Measurements from ENCODE around the gene TEPSIN. TPM values are rescaled to one million over a fixed set of nuclear protein-coding genes. Genes with fewer than 3 reads are reported as not detected.

TEPSIN gene
- total RNA-seq, 1 experiment from 2014 or later: 20.4 TPM

DNA sequence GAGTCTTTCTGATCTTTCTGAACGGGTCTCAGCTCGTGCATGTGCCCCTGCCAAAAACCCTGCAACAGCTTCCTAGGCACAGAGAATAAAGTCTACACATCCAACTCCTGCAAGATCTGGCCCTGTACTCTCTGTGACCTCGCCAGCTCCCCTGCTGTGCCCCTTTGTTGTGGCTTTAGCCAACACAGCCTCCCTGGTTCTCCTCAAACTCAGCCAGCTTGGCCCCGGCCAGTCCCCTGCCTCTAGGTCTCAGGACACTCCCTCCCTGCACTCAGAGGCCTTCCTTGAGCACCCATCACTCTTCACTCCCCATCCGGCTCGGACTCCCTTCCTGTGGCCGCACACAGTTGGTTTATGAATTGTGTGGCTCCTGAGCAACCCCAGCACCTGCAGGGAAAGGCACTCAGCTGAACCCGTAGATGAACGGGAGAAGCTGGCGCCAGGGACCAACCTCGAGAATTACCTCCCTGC, 17.4 kb downstream of the TEPSIN start:
- Histone ChIP-seq H3K27ac (no peak overlapping the region), H3K36me3 (peaks cover 18% of the 10 kb centered on the region; the same call in 1 of the 2 replicates), H3K9me3 (replicated peaks) (no peaks in the 10 kb centered on the region), H3K4me1 (replicated peaks) (peaks cover 19% of the 10 kb centered on the region), H3K27me3 (replicated peaks) (no peaks in the 10 kb centered on the region), H3K4me3 (peak overlapping the region; percentile 80)
- no peak for DNase-seq (ENCODE audit: low read depth in 1 of 2, low spot score in 2 of 2)

- Histone ChIP-seq H3K27ac (no peak overlapping the region), H3K4me1 (replicated peaks) (peaks cover 19% of the 10 kb centered on the region), H3K36me3 (peaks cover 18% of the 10 kb centered on the region; the same call in 1 of the 2 replicates), H3K9me3 (replicated peaks) (no peaks in the 10 kb centered on the region), H3K4me3 (no peak overlapping the region), H3K27me3 (replicated peaks) (no peaks in the 10 kb centered on the region)
- DNase-seq (ENCODE audit: low read depth in 1 of 2, low spot score in 2 of 2): no peak
These were observed 19.2 kb downstream of the TEPSIN start for GRCh38 chr17:81219476-81220180.

DNA sequence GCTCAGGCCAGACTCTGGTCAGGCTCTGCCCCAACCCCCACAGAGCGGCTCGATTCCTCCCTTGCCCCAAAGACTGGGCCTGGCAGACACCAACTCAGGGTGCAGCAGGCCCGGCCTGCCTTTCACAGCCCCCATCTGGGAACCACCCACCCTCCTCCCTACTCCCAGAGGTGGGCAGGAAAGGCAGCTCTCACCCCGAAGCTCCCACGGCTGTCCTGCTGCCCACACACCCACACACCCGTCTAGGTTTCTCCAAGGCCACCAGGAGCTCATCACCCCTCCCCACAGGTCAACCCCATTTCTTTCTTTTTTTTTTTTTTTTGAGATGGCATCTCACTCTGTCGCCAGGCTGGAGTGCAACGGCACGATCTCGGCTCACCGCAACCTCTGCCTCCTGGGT, 19.9 kb downstream of the TEPSIN start:
- Histone ChIP-seq H3K27ac (no peak overlapping the region), H3K36me3 (peaks cover 18% of the 10 kb centered on the region; the same call in 1 of the 2 replicates), H3K27me3 (replicated peaks) (no peaks in the 10 kb centered on the region), H3K9me3 (replicated peaks) (no peaks in the 10 kb centered on the region), H3K4me3 (no peak overlapping the region), H3K4me1 (replicated peaks) (peaks cover 19% of the 10 kb centered on the region)
- DNase-seq (ENCODE audit: low read depth in 1 of 2, low spot score in 2 of 2): no peak

DNA sequence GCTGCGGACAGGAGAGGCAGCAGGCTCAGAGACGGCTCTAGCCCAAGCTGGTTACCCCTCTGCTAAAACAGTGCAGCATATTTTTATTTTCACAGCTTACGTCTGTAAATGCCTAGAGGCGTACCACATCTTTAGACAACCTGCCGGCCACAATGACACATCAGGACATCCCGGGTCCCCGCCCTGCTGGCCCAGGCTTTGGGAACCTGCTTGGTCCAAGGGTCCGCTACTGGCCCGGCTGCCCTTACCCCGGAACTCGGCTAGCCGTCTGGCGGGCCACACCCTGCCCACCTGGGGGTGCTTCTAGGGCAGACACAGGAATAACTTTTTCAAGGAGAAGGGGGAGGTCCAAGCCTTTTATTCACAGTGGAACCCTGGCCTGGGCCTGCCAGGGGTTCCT, 20.4 kb downstream of the TEPSIN start:
- H3K9me3 ChIP-seq (replicated peaks): no peaks in the 10 kb centered on the region
- no peak overlapping the region for H3K27ac ChIP-seq
- DNase-seq (ENCODE audit: low read depth in 1 of 2, low spot score in 2 of 2): no peak
- peaks cover 16% of the 10 kb centered on the region for H3K4me1 ChIP-seq (replicated peaks)
- no peaks in the 10 kb centered on the region for H3K27me3 ChIP-seq (replicated peaks)
- H3K36me3 ChIP-seq: peaks cover 18% of the 10 kb centered on the region; the same call in 1 of the 2 replicates
- H3K4me3 ChIP-seq: no peak overlapping the region

DNA sequence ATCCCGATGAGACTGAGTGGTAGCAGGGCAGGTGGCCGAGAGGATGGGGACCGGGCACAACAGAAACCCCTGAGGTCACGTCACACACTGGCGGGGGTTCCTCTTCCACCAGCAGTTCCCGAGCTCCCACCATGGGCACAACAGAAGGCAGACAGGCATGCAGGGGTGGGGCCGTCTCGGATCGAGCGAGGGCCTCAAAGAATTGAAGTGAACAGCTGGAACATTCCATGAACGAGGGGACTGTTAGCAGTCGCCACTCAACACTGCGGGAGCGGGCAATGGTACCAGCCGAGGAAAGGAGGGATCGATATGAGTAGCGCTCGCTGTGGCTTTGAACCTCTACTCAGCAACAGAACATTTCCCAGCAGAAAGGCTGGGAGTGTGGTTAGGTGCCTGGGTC, 21.4 kb downstream of the TEPSIN start:
- H3K4me1 ChIP-seq (replicated peaks): peaks cover 13% of the 10 kb centered on the region
- H3K9me3 ChIP-seq (replicated peaks): no peaks in the 10 kb centered on the region
- no peaks in the 10 kb centered on the region for H3K27me3 ChIP-seq (replicated peaks)
- H3K4me3 ChIP-seq: no peak overlapping the region
- no peak overlapping the region for H3K27ac ChIP-seq
- no peak for DNase-seq (ENCODE audit: low read depth in 1 of 2, low spot score in 2 of 2)
- H3K36me3 ChIP-seq: peaks cover 18% of the 10 kb centered on the region; the same call in 1 of the 2 replicates

GRCh38 chr17:81213978-81214377, 24.9 kb downstream of the TEPSIN start:
- Histone ChIP-seq H3K36me3 (peaks cover 8% of the 10 kb centered on the region; the same call in 1 of the 2 replicates), H3K9me3 (replicated peaks) (no peaks in the 10 kb centered on the region), H3K27ac (no peak overlapping the region), H3K4me1 (replicated peaks) (no peaks in the 10 kb centered on the region), H3K4me3 (no peak overlapping the region), H3K27me3 (replicated peaks) (no peaks in the 10 kb centered on the region)
- DNase-seq (ENCODE audit: low read depth in 1 of 2, low spot score in 2 of 2): no peak

DNA sequence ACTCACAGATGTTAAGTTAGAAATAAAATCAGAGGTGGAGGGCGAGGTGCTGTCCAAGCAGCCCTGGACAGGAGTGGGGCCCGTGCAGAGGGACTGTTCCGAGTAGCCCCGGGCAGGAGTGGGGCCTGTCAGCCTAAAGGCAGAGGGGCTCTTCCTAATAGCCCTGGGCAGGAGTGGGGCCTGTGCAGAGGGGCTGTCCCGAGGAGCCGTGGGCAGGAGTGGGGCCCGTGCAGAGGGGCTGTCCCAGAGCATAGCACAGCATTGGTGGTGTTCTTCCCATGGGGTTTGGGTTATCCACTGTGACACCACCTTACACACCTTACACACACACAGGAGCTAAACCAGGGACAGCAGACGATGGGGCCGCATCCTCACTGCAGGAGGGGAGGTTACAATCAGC, 26.5 kb downstream of the TEPSIN start:
- H3K4me1 ChIP-seq (replicated peaks): no peaks in the 10 kb centered on the region
- peaks cover 3% of the 10 kb centered on the region; the same call in 1 of the 2 replicates for H3K36me3 ChIP-seq
- H3K27me3 ChIP-seq (replicated peaks): no peaks in the 10 kb centered on the region
- no peak overlapping the region for H3K4me3 ChIP-seq
- DNase-seq (ENCODE audit: low read depth in 1 of 2, low spot score in 2 of 2): no peak
- no peak overlapping the region for H3K27ac ChIP-seq
- H3K9me3 ChIP-seq (replicated peaks): no peaks in the 10 kb centered on the region

DNA sequence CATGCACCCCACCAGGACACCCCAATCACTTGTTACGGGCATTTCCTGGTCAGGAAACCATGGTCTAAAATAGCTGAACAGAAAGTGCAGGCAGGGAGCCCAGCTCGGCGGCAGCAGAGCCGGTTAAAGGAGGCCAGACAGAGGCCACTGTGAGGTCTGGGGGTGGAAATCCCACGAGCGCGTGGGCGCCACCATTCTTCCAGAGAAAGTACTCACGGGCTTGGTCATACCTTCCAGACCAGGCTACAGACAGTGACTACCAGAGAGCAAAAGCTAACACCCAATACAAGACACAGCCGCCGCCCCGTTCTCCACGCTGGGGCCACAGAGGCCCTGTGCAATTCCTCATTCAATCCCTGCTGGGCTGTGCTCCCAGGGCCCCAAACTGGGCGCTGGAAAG, 28.0 kb downstream of the TEPSIN start:
- no peak for DNase-seq (ENCODE audit: low read depth in 1 of 2, low spot score in 2 of 2)
- Histone ChIP-seq H3K4me3 (no peak overlapping the region), H3K9me3 (replicated peaks) (no peaks in the 10 kb centered on the region), H3K4me1 (replicated peaks) (no peaks in the 10 kb centered on the region), H3K36me3 (peaks cover 7% of the 10 kb centered on the region), H3K27ac (no peak overlapping the region), H3K27me3 (replicated peaks) (no peaks in the 10 kb centered on the region)

DNA sequence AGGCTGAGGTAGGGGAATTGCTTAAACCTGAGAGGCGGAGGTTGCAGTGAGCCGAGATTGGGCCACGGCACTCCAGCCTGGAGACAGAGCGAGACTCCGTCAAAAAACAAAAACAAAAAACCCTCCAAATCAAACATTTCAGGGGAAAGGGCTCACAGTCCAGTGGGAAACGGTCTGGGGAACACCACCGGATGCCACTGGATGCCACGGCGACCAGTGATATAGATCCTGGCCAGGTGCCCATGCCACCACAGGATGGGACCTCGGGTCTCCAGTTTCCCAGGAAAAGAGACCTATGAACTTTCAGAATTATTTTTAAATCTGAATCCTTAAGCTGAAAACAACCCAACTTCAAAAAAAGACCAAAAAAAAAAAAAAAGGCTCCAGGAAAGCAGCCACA, 28.4 kb downstream of the TEPSIN start:
- H3K36me3 ChIP-seq: peaks cover 7% of the 10 kb centered on the region
- H3K4me1 ChIP-seq (replicated peaks): no peaks in the 10 kb centered on the region
- H3K4me3 ChIP-seq: no peak overlapping the region
- no peak overlapping the region for H3K27ac ChIP-seq
- H3K9me3 ChIP-seq (replicated peaks): no peaks in the 10 kb centered on the region
- no peak for DNase-seq (ENCODE audit: low read depth in 1 of 2, low spot score in 2 of 2)
- no peaks in the 10 kb centered on the region for H3K27me3 ChIP-seq (replicated peaks)

DNA sequence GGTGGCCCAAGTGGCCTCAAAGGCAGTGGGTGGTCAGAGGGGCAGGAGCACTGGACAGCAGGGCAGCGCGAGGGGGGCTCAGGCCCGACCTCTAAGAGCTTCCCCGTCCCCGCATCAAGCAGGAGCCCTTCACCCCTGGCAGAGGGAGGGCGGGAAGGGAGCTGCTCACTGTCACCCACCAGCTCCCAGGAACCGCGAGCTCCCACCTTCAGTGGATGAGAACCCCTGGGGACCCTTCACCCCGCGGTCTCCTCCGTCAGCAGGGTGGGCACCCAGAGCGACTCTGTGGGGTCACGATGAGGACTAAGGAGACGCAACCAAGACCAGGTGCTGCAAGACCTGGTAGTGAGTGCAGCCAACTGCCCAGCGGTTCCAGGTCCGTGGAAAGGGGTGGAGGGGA, 29.7 kb downstream of the TEPSIN start:
- no peak for DNase-seq (ENCODE audit: low read depth in 1 of 2, low spot score in 2 of 2)
- Histone ChIP-seq H3K27me3 (replicated peaks) (no peaks in the 10 kb centered on the region), H3K4me3 (no peak overlapping the region), H3K9me3 (replicated peaks) (no peaks in the 10 kb centered on the region; the same call in 1 of the 2 replicates), H3K36me3 (peaks cover 16% of the 10 kb centered on the region), H3K4me1 (replicated peaks) (no peaks in the 10 kb centered on the region), H3K27ac (no peak overlapping the region)

- no peak overlapping the region for H3K4me3 ChIP-seq
- H3K36me3 ChIP-seq: peaks cover 19% of the 10 kb centered on the region
- no peaks in the 10 kb centered on the region for H3K4me1 ChIP-seq (replicated peaks)
- DNase-seq (ENCODE audit: low read depth in 1 of 2, low spot score in 2 of 2): no peak
- H3K27me3 ChIP-seq (replicated peaks): no peaks in the 10 kb centered on the region
- no peaks in the 10 kb centered on the region; the same call in 1 of the 2 replicates for H3K9me3 ChIP-seq (replicated peaks)
- no peak overlapping the region for H3K27ac ChIP-seq
These were observed 30.2 kb downstream of the TEPSIN start for GRCh38 chr17:81208651-81209050.

- Histone ChIP-seq H3K27ac (no peak overlapping the region), H3K9me3 (replicated peaks) (no peaks in the 10 kb centered on the region; the same call in 1 of the 2 replicates), H3K36me3 (peaks cover 24% of the 10 kb centered on the region), H3K27me3 (replicated peaks) (no peaks in the 10 kb centered on the region), H3K4me3 (no peak overlapping the region), H3K4me1 (replicated peaks) (no peaks in the 10 kb centered on the region)
- DNase-seq (ENCODE audit: low read depth in 1 of 2, low spot score in 2 of 2): no peak
These were observed 31.0 kb downstream of the TEPSIN start for GRCh38 chr17:81207610-81208581.

- Histone ChIP-seq H3K27ac (no peak overlapping the region), H3K9me3 (replicated peaks) (no peaks in the 10 kb centered on the region; the same call in 1 of the 2 replicates), H3K36me3 (peaks cover 24% of the 10 kb centered on the region), H3K27me3 (replicated peaks) (no peaks in the 10 kb centered on the region), H3K4me3 (no peak overlapping the region), H3K4me1 (replicated peaks) (no peaks in the 10 kb centered on the region)
- DNase-seq (ENCODE audit: low read depth in 1 of 2, low spot score in 2 of 2): no peak
These were observed 32.2 kb downstream of the TEPSIN start for GRCh38 chr17:81206657-81207056.

DNA sequence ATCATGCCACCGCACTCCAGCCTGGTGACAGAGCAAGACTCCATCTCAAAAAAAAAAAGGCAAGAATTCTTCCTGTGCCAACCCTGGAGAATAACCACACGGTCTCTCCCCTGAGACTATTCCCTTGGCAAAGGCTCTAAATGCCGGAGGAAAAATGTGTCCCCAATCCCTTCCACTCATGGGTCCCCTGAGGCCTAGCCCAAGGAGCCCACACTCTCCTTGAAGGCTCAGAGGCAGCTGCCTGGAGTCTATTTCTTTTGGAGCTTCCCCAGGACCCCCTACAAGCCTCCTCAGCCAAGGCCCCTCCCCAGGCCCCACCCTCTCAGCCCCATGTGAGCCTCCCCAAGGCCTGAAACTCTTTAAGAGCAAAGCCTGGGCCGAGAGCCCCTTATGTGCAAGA, 32.7 kb downstream of the TEPSIN start:
- Histone ChIP-seq H3K9me3 (replicated peaks) (no peaks in the 10 kb centered on the region; the same call in 1 of the 2 replicates), H3K27me3 (replicated peaks) (no peaks in the 10 kb centered on the region), H3K27ac (no peak overlapping the region), H3K36me3 (peaks cover 29% of the 10 kb centered on the region), H3K4me1 (replicated peaks) (no peaks in the 10 kb centered on the region), H3K4me3 (no peak overlapping the region)
- no peak for DNase-seq (ENCODE audit: low read depth in 1 of 2, low spot score in 2 of 2)

Data from SJSA1 (cell line).